ENCODE results near the gene SPATA12.

The SPATA12 gene

GRCh38 chr3:57060089-57060821, at the start of gene SPATA12:
Gene SPATA12 (plus strand): TSS chr3:57060664. CDS start chr3:57073695, 13,031 bp downstream.
- DNase-seq (ENCODE audit: low read depth in 2 of 2): no peak

- DNase-seq (ENCODE audit: low read depth in 2 of 2): no peak
Observed at GRCh38 chr3:57011022-57011421, 49.4 kb upstream of the SPATA12 start.

GRCh38 chr3:57012847-57013246, 47.6 kb upstream of the SPATA12 start:
- no peak for DNase-seq (ENCODE audit: low read depth in 2 of 2)

GRCh38 chr3:57015350-57015729, 45.1 kb upstream of the SPATA12 start:
- no peak for DNase-seq (ENCODE audit: low read depth in 2 of 2)

- DNase-seq (ENCODE audit: low read depth in 2 of 2): no peak
Observed at GRCh38 chr3:57015912-57016311, 44.6 kb upstream of the SPATA12 start.

- DNase-seq (ENCODE audit: low read depth in 2 of 2): no peak
Observed at GRCh38 chr3:57017459-57017845, 43.0 kb upstream of the SPATA12 start.

GRCh38 chr3:57018246-57018645, 42.2 kb upstream of the SPATA12 start:
- DNase-seq (ENCODE audit: low read depth in 2 of 2): no peak

GRCh38 chr3:57019057-57019456, 41.4 kb upstream of the SPATA12 start:
- DNase-seq (ENCODE audit: low read depth in 2 of 2): no peak

GRCh38 chr3:57025237-57025636, 35.2 kb upstream of the SPATA12 start:
- DNase-seq (ENCODE audit: low read depth in 2 of 2): no peak

GRCh38 chr3:57026944-57027343, 33.5 kb upstream of the SPATA12 start:
- no peak for DNase-seq (ENCODE audit: low read depth in 2 of 2)

GRCh38 chr3:57029383-57029782, 31.1 kb upstream of the SPATA12 start:
- no peak for DNase-seq (ENCODE audit: low read depth in 2 of 2)

GRCh38 chr3:57029924-57030323, 30.5 kb upstream of the SPATA12 start:
- DNase-seq (ENCODE audit: low read depth in 2 of 2): no peak

- no peak for DNase-seq (ENCODE audit: low read depth in 2 of 2)
Observed at GRCh38 chr3:57030721-57031120, 29.7 kb upstream of the SPATA12 start.

GRCh38 chr3:57031631-57032541, 28.6 kb upstream of the SPATA12 start:
- no peak for DNase-seq (ENCODE audit: low read depth in 2 of 2)

GRCh38 chr3:57036952-57037351, 23.5 kb upstream of the SPATA12 start:
- no peak for DNase-seq (ENCODE audit: low read depth in 2 of 2)

- no peak for DNase-seq (ENCODE audit: low read depth in 2 of 2)
Observed at GRCh38 chr3:57038466-57039164, 21.8 kb upstream of the SPATA12 start.

GRCh38 chr3:57041674-57042073, 18.8 kb upstream of the SPATA12 start:
- no peak for DNase-seq (ENCODE audit: low read depth in 2 of 2)

GRCh38 chr3:57043518-57043917, 16.9 kb upstream of the SPATA12 start:
- DNase-seq (ENCODE audit: low read depth in 2 of 2): no peak

- no peak for DNase-seq (ENCODE audit: low read depth in 2 of 2)
Observed at GRCh38 chr3:57046101-57046765, 14.2 kb upstream of the SPATA12 start.

- DNase-seq (ENCODE audit: low read depth in 2 of 2): no peak
Observed at GRCh38 chr3:57048052-57048671, 12.3 kb upstream of the SPATA12 start.

GRCh38 chr3:57048728-57049127, 11.7 kb upstream of the SPATA12 start:
- no peak for DNase-seq (ENCODE audit: low read depth in 2 of 2)

Data from stimulated activated CD4-positive, alpha-beta T cell treated with anti-CD3 and anti-CD28 coated beads, Interleukin-12 subunit alpha, Interleukin-12 subunit beta, amount 100 ng/mL, for 24 hours (primary cell).